ENCODE results near the gene EIF2AK2. TPM values are rescaled to one million over a fixed set of nuclear protein-coding genes. Genes with fewer than 3 reads are reported as not detected.

The EIF2AK2 gene
- total RNA-seq, 3 donors from 2014 or later: 22.3 to 33.2 (median 23.5) TPM

- H3K4me1 ChIP-seq: no peaks in the 10 kb centered on the region
- intact Hi-C loops (cut with DNase I; ENCODE audit: low total_unique reads): no loop called here
These were observed 11.6 kb upstream of the EIF2AK2 start for GRCh38 chr2:37168217-37168981.

GRCh38 chr2:37167636-37168180 lies 10.9 kb upstream of the EIF2AK2 start:
- no peak for DNase-seq (ENCODE audit: low spot score in 2 of 2)
- Histone ChIP-seq H3K27me3 (no peaks in the 10 kb centered on the region), H3K4me1 (no peaks in the 10 kb centered on the region), H3K9me3 (peaks cover 0 to 3% of the 10 kb centered on the region in 2 donors), H3K27ac (no peak overlapping the region), H3K36me3 (no peaks in the 10 kb centered on the region), H3K4me3 (no peak overlapping the region)
- intact Hi-C loops (cut with DNase I; ENCODE audit: low total_unique reads): no loop called here
- no peak for TF ChIP-seq POLR2AphosphoS5 (IDR thresholded peaks at IDR 0.05)
- TF ChIP-seq CTCF (IDR thresholded peaks at IDR 0.05): no peak
- no peak for TF ChIP-seq POLR2A (IDR thresholded peaks at IDR 0.05)

More at GRCh38 chr2:37168217-37168981, 11.6 kb upstream of the EIF2AK2 start:
- Histone ChIP-seq H3K36me3 (no peaks in the 10 kb centered on the region), H3K27me3 (no peaks in the 10 kb centered on the region), H3K4me3 (no peak overlapping the region), H3K27ac (no peak overlapping the region), H3K9me3 (peaks cover 0 to 3% of the 10 kb centered on the region in 2 donors)
- TF ChIP-seq CTCF (IDR thresholded peaks at IDR 0.05) (peak in 2 of 3 donors; percentile 29 to 41), POLR2AphosphoS5 (IDR thresholded peaks at IDR 0.05) (no peak)
- DNase-seq (ENCODE audit: low spot score in 2 of 2): no peak

- no peak overlapping the region for H3K27ac ChIP-seq
- TF ChIP-seq CTCF (IDR thresholded peaks at IDR 0.05) (no peak), POLR2AphosphoS5 (IDR thresholded peaks at IDR 0.05) (no peak), POLR2A (IDR thresholded peaks at IDR 0.05) (no peak)
- H3K27me3 ChIP-seq: no peaks in the 10 kb centered on the region
- H3K4me1 ChIP-seq: no peaks in the 10 kb centered on the region
- H3K36me3 ChIP-seq: no peaks in the 10 kb centered on the region
- intact Hi-C loops (cut with DNase I; ENCODE audit: low total_unique reads): no loop called here
- DNase-seq (ENCODE audit: low spot score in 2 of 2): no peak
- H3K4me3 ChIP-seq: no peak overlapping the region
- peaks cover 0 to 3% of the 10 kb centered on the region in 2 donors for H3K9me3 ChIP-seq
These were observed 8.0 kb upstream of the EIF2AK2 start for GRCh38 chr2:37164757-37165156.

GRCh38 chr2:37156071-37156856 lies 516 bp downstream of the EIF2AK2 start:
- H3K9me3 ChIP-seq: no peaks in the 10 kb centered on the region
- H3K36me3 ChIP-seq: no peaks in the 10 kb centered on the region
- H3K27ac ChIP-seq: peak overlapping the region; percentile 91 to 94
- H3K4me3 ChIP-seq: peak overlapping the region; percentile 78 to 98 (median 94)
- peaks cover 0 to 5% of the 10 kb centered on the region in 2 donors for H3K4me1 ChIP-seq
- peak in 1 of 2 donors; percentile 42 for DNase-seq (ENCODE audit: low spot score in 2 of 2)
- TF ChIP-seq CTCF (IDR thresholded peaks at IDR 0.05): no peak
- TF ChIP-seq POLR2A (IDR thresholded peaks at IDR 0.05): no peak
- TF ChIP-seq POLR2AphosphoS5 (IDR thresholded peaks at IDR 0.05): no peak
- H3K27me3 ChIP-seq: no peaks in the 10 kb centered on the region
- intact Hi-C loops (cut with DNase I; ENCODE audit: low total_unique reads): no loop called here

All from breast epithelium (tissue), 4 donors.